PC-3 (cell line): Measurements from ENCODE around the gene COMMD10.

Experiments
- CTCF ChIP-seq: fragments of 300-600 bp; sonication (generic); conservative IDR thresholded peaks from 2 replicates; pipeline ENCODE4 v1.5.1; 2017; ENCODE audit warnings: antibody characterized with exemption, low read depth, mild to moderate bottlenecking, low read length
- EZH2 ChIP-seq: fragments of 300-600 bp; sonication (generic); IDR thresholded peaks from one replicate; pipeline ENCODE4 v1.6.1; 2017; ENCODE audit warnings: antibody characterized with exemption, mild to moderate bottlenecking, low read length; ENCODE audit not compliant: unreplicated experiment

GRCh38 chr5:116305899-116306298 is 221.1 kb downstream of the COMMD10 start:
- TF ChIP-seq CTCF (no peak), EZH2 (no peak)
